PFSK-1 (cell line): ENCODE measurements around the gene CCDC92B.

ENCODE experiments used
- FOXP2 ChIP-seq: optimal IDR thresholded peaks from 2 replicates; pipeline ENCODE3; 2011; ENCODE audit warnings: borderline replicate concordance, control low read depth, inconsistent platforms; ENCODE audit not compliant: insufficient read depth; ENCODE audit errors: extremely low read length, extremely low read depth
- POLR2AphosphoS5 ChIP-seq: IDR thresholded peaks from 2 replicates; pipeline ENCODE4 v1.6.1; 2012; ENCODE audit warnings: low read depth, mild to moderate bottlenecking, control low read depth, low read length, moderate library complexity
- REST ChIP-seq, 2 experiments: IDR thresholded peaks; 2 replicates each; pipeline versions ENCODE4 v1.6.1 to v1.8.0; 2011 to 2012; ENCODE audit warnings: low read depth in 2 of 2, low read length in 2 of 2, control low read depth in 1 of 2, inconsistent platforms in 1 of 2, mild to moderate bottlenecking in 1 of 2, moderate library complexity in 1 of 2; ENCODE audit not compliant: insufficient read depth in 1 of 2
- SIN3A ChIP-seq: IDR thresholded peaks from 2 replicates; pipeline ENCODE4 v1.6.1; 2012; ENCODE audit warnings: mild to moderate bottlenecking, low read length, moderate library complexity, borderline replicate concordance; ENCODE audit not compliant: insufficient read depth
- TAF1 ChIP-seq: IDR thresholded peaks from 2 replicates; pipeline ENCODE4 v1.6.1; 2012; ENCODE audit warnings: low read length, control low read depth, borderline replicate concordance; ENCODE audit not compliant: insufficient read depth

Gene CCDC92B

GRCh38 chr17:2681650-2682049 lies 67.8 kb downstream of the CCDC92B start:
- TF ChIP-seq SIN3A (no peak), REST (IDR thresholded peaks at IDR 0.05; ENCODE audit: insufficient read depth in 1 of 2, low read depth in 2 of 2, low read length in 2 of 2) (no peak), TAF1 (no peak), FOXP2 (no peak), POLR2AphosphoS5 (no peak)

GRCh38 chr17:2680961-2681360 lies 68.5 kb downstream of the CCDC92B start:
- TF ChIP-seq REST (IDR thresholded peaks at IDR 0.05; ENCODE audit: insufficient read depth in 1 of 2, low read depth in 2 of 2, low read length in 2 of 2) (no peak), FOXP2 (no peak), SIN3A (no peak), TAF1 (no peak), POLR2AphosphoS5 (no peak)
